Lower leg skin (tissue), 4 donors: ENCODE measurements around the gene CEP63. TPM values are rescaled to one million over a fixed set of nuclear protein-coding genes. Genes with fewer than 3 reads are reported as not detected.

Experiments used
- DNase-seq, 2 donors: peaks; one replicate each; pipeline ENCODE4 v3.0.0-alpha.2; 2019; ENCODE audit warnings: low spot score in 2 of 2
- H3K4me3 ChIP-seq: fragments of 200-600 bp; sonication (generic); 2 replicates; pipeline ENCODE4 v1.5.1; 2017; ENCODE audit warnings: mild to moderate bottlenecking, low read depth; ENCODE audit not compliant: poor library complexity, severe bottlenecking
- CTCF ChIP-seq, 3 donors: fragments of 450-650 bp; IDR thresholded peaks; one replicate each; pipeline ENCODE4 v1.5.1; 2016; ENCODE audit warnings: antibody characterized with exemption in 3 of 3, mild to moderate bottlenecking in 3 of 3, moderate library complexity in 2 of 3
- POLR2A ChIP-seq, 2 donors: fragments of 450-650 bp; IDR thresholded peaks; one replicate each; pipeline ENCODE4 v1.6.1; 2016 to 2017; ENCODE audit warnings: antibody characterized with exemption in 2 of 2, mild to moderate bottlenecking in 1 of 2, moderate library complexity in 1 of 2
- WGBS, 2 donors: methylation state at CpG; one replicate each; pipeline ENCODE4 v1.1.5; 2018; 5-methylcytosine and 5-hydroxymethylcytosine counted together
- intact Hi-C: fragments of 100-400 bp; cut with DNase I; formaldehyde crosslinking; loops from one replicate; pipeline ENCODE4 v1.15.0; 2023; ENCODE audit warnings: low total_unique reads
- total RNA-seq, 4 donors: library from RNA; depleted of rRNA; stranded (reverse); fragments of >200 nt; gene quantifications; one replicate each; pipeline ENCODE4 v1.1.0, GENCODE V29; 2016

Gene CEP63
- total RNA-seq, 4 donors from 2014 or later: 15.6 to 23.2 (median 18.1) TPM

DNA sequence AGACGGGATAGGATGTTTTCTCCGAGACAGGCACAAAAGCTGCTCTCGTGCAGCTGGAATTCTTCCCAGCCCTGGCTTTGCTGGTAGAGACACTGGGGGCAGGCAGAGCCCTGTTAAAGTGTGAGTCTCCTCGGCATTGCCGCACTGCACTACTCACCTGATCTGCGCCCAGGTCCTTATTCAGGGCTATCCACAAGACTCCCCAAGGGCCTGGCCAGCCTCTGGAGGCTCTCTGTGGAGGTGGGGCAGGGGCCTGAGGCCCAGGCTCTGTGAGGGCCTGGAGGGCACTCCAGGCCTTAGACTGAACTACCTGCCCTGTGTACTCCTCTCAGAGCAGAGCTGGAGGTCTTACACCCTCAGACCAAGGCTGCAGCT is 116.6 kb downstream of the CEP63 start:
- intact Hi-C loops: no loop called here

GRCh38 chr3:134603480-134603879 is 117.6 kb downstream of the CEP63 start:
- WGBS, 2 donors: 53 to 73% methylated on average over 3 of the region's 4 CpGs
- DNase-seq: no peak
- no peak for TF ChIP-seq CTCF (IDR thresholded peaks at IDR 0.05)
- no peak overlapping the region for H3K4me3 ChIP-seq
- intact Hi-C loops: no loop called here

More for the DNA sequence above, 116.6 kb downstream of the CEP63 start:
- H3K4me3 ChIP-seq: no peak overlapping the region
- no peak for TF ChIP-seq POLR2A (IDR thresholded peaks at IDR 0.05)
- no peak for TF ChIP-seq CTCF (IDR thresholded peaks at IDR 0.05)
- DNase-seq: no peak
- WGBS, 2 donors: 50 to 60% methylated on average over 1 to 3 of the region's 6 CpGs

GRCh38 chr3:134603956-134604355 is 118.1 kb downstream of the CEP63 start:
- intact Hi-C loops: no loop called here
- TF ChIP-seq CTCF (IDR thresholded peaks at IDR 0.05) (no peak), POLR2A (IDR thresholded peaks at IDR 0.05) (no peak)
- H3K4me3 ChIP-seq: no peak overlapping the region
- DNase-seq: no peak
- WGBS, 2 donors: 92 to 96% methylated on average over 13 of the region's 13 CpGs

GRCh38 chr3:134605556-134605955 is 119.7 kb downstream of the CEP63 start:
- WGBS, 2 donors: 81 to 83% methylated on average over 6 of the region's 6 CpGs
- no peak for DNase-seq
- TF ChIP-seq CTCF (IDR thresholded peaks at IDR 0.05) (no peak), POLR2A (IDR thresholded peaks at IDR 0.05) (no peak)
- no peak overlapping the region for H3K4me3 ChIP-seq
- intact Hi-C loops: no loop called here

DNA sequence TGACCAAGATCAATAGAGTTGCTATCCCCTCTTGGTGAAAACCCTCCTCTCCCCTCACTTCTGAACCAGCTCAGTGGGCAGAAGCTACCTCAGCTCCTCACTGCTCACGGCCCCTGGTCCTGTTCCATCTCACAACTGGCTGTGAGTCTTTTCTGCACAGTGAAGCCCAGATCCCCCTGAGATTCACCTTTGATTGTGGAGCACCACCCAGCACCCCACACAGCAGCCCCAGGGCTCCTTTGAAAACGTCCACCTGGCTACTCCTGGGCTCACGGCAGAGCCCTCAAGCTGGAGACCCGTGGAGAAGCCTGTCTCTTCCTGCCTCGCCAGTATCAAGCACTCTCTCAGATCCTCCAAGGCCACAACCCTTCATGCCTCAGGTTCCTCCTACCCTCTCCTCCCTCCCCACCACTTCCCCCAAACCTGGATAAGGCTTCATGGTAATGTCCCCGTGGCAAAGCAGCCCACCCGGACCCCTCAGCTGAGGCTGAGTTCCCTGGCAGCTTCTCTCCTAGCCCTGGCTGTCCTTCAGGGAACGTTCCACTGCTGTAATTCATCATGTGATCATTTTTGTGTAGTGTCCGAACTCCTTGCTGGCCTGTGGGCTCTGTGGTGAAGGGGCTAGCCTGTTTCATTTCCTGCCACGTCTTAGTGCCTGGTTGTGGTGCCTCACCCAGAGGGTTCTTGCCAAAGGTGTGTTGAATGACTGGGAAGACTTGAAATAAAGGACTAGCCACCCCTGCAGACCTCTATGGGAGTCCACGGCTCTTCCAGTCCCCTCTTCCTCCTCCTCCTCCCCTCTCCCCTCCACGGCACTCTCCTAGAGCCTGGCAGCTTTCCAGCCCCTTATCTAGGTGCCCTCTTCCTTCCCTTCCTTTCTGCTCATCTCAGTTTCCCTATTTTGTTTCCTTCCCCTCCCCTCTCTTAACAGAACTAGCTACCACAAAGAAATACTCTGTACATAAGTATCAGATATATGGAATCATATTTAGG is 120.5 kb downstream of the CEP63 start:
- TF ChIP-seq CTCF (IDR thresholded peaks at IDR 0.05): no peak
- no peak for TF ChIP-seq POLR2A (IDR thresholded peaks at IDR 0.05)
- no peak for DNase-seq
- no peak overlapping the region for H3K4me3 ChIP-seq
- 56 to 60% methylated on average over 12 of the region's 12 CpGs for WGBS, 2 donors
- intact Hi-C loops: no loop called here
